Activated CD8-positive, alpha-beta memory T cell treated with anti-CD3 and anti-CD28 coated beads, Interleukin-2, amount 50 U/mL, for 1 hour (primary cell): ENCODE results near the gene VRK1.
"Not testable (repeated sequence)": the region's sequence is repeated elsewhere in the genome, so short reads cannot be mapped to it uniquely, and the experiment has no call there.

Experiments used
- DNase-seq: peaks from one replicate; pipeline ENCODE4 v3.0.0-alpha.2; 2020; ENCODE audit errors: extremely low read depth

Gene VRK1

DNA sequence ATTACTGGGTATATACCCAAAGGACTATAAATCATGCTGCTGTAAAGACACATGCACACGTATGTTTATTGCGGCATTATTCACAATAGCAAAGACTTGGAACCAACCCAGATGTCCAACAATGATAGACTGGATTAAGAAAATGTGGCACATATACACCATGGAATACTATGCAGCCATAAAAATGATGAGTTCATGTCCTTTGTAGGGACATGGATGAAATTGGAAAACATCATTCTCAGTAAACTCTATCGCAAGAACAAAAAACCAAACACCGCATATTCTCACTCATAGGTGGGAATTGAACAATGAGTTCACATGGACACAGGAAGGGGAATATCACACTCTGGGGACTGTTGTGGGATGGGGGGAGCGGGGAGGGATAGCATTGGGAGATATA is 86.8 kb downstream of the VRK1 start:
- not testable (repeated sequence) for DNase-seq

DNA sequence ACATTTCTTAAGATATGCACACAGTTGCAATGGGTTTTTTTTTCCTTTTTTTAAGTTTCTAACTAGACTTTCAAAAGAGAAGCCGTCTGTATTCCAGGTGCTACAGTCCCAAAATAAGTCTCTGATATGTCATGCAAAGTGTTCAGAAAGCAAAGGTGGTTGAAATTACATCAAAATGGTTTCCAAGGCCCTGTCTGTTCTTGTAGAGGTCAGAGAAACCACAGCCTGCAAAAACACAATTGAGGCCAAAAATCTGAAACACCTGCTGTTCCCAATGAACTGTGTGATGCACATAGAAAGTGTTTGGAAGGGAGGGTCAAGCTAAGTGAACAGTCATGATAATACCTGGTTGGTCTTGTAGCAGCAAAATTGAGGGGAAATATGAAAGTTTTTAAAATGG is 91.0 kb downstream of the VRK1 start:
- no peak for DNase-seq

DNA sequence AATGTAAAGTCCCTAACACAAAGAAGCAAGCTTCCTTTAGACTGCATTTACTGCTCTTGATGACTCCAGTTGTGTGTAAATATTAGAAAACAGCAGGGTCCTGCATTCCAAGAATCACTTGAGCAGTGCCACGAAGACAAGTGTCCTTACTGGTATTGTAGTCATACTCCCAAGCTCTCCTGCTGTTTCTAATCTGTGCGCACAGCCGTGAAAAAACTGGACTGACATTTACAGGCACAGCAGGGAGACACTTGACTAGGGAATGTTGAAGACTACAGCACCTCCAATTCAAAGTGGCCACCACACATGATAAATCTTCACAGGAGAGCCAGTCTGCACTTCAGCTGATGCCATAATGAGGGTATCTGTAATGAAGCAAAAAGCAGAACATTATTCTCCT is 91.4 kb downstream of the VRK1 start:
- DNase-seq, result no peak

DNA sequence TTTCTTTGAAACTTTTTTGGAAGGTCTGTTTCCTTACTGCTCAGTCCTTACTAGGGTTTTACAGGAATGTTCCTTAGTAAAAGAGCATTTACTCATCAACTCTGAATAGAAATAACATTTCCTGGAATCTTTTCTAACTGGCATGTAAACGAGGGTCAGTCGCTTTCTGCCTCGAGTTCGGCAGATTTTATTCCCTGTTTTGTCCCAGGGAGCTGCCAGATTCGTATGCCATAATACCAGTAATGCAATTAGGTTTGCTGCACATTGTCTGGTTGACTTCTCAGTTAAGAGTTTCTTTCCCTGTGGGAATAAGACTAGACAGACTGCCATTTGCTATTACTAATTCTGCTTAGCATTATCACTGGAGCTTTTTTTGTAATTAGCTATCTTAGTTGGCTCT is 91.9 kb downstream of the VRK1 start:
- DNase-seq, result no peak

DNA sequence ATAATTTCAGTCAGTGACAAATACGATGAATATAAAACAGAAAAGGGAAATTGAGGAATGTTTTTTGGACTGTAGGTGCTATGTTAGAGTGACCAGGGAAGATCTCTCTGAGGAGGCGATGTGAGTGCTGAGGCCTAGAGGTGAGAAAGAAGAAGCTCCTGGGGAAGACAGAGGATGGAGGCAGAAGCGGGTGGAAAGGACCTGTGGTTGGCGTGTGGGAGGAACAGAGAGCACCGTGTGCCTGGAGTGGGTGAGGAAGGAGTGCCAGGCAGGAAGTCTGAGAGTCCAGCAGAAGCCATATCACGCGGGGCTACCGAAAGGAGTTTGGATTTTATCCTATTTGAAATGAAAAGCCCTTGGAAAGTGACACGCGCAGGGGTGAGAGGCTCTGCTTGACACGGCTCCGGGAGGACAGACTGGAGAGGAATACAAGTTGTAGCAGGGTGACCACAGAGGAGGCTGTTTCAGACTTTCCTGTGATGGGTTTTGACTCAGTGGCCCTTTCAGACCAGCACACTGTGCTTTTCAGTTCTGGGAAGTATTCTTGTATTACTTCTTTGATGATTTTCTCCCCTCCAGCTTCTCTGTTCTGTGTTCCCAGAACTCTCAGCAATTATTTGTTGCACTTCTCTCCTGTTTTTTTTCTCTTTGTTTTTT is 96.9 kb downstream of the VRK1 start:
- no peak for DNase-seq

DNA sequence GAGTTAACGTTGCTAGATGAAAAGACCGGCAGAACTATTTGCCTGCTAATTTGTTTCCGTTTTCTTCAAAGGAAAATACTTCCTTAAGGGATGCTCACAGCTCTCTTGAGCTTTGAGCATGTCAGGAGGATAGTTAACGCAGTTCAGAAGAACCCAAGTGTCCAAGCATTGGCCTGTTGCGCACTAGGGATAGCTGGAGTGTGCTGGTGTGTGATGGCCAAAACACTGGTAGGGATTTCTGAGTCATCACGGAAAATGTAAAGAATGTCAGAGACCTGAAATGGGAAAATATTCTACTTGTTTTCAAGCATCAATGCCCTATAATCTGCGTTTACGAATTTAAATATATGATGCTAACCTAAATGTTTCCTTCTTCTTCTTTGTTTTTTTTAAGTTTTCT is 97.8 kb downstream of the VRK1 start:
- DNase-seq, result no peak

DNA sequence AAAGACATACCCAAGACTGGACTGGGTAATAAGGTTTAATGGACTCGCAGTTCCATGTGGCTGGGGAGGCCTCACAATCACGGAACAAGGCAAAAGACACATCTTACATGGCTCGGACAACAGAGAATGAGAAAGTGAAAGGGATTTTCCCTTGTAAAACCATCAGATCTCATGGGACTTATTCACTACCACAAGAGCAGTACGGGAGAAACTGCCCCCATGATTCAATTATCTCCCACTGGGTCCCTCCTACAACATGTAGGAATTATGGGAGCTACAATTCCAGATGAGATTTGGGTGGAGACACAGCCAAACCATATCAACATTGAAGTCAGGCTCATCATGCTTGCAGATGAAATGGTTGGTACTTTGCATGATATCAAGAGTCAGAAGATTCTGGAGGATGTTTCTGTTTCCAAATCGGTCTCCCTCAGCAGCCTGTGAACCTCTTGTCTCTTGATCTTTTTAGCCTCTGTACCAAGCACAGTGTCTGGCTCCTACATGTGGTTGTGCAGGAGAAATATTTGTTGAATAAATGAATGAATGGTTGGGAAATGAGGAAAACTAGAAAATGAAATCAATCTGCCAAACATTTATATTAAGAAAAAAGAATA is 98.6 kb downstream of the VRK1 start:
- DNase-seq, result no peak

DNA sequence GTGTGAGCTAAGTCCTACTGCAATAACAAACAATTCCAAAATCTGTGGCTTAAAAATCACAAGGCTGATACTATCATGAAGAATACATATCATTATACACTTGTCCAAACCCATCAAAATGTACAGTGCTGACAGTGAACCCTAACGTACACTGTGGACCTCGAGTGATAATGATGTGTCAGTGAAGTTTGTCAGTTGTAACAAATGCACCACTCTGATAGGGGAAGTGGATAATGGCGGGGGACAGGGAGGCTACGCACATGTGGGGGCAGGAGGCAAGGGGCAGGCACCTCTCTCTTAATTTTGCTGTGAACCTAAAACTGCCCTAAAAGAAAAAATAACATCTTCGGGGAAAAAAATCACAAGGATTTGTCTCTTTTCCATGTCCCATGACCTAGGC is 100.0 kb downstream of the VRK1 start:
- DNase-seq, result no peak

DNA sequence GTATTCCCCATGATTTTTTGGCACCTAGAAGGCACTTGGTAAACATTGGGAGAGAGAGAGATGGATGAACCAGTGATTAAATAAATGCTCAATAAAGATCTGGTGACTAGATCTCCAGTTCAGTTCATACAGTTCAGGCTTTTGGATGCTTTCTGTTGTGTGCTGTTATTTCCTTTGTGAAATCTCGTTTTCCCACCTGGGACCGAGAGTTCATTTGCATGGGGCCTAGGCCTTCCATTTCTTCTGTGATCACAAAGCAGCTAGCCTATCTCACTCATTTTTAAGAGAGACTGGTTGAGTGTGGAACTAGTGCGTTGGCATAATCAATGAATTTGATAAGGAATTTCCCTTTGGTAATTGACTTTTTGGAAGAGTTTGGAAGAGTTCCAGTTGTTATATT is 104.0 kb downstream of the VRK1 start:
- DNase-seq, result no peak

DNA sequence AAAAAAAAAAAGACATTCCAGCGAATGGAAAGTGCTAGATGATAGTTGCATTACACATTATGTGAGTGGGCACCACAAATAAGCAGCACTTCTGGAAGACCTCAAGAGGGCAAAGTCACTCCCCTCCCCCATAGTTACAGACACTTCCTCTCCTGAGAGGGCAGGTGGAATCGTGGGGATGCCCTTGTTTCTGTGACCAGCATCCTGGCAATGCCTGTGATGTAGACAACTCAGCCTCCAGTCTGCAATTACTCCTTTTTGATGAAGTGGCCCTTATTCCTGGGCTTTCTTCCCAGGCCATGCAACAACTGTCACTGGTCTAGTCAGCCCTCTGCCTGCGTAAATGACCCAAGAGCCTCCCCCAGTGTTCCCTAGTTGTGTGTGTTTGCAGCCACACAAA is 104.8 kb downstream of the VRK1 start:
- no peak for DNase-seq

DNA sequence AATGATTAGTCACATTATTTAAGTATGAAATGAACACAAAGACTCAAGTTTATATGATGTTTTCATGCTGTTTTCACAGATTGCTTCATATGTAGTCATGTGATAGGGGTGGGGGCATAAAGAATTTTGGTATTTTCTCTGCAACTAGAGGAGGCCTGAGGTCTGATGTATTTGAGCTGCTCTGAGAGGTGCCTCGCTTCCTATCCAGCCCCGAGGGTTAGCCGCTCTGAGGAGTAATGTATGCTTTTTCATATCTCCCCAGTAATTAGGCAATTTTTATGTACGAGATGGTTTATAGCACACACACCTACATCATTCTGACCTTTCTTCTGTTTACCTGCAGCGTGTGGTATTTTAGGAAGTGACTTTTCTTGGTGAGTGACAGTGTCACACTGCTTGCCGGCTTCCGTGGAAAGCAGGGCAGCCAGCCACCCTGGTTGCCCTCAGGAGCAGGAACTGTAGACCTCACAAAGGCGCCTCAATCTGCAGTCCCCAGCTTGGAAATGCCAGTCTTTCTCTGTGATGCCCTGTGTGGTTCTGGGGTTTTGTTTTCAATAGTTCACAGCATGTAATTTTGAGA is 106.4 kb downstream of the VRK1 start:
- DNase-seq, result no peak

DNA sequence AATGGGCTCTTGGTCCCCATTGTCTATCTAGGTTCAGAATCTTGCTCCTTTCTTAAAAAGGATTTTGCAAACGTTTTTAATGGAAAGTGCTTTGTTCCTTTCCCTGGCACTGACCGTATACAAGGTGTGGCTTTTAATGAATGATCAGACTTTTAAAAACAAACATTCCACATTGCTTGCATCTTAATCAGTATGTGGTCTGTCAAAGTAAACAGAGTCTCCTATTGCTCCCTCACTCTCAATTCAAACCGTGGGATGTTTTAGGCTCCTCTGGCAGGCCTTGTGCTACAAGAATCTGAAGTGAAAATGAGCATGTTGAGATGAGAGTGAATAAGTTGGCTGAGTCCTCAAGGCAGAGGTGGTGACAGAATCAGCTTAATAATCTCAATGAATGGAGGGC is 107.0 kb downstream of the VRK1 start:
- no peak for DNase-seq

DNA sequence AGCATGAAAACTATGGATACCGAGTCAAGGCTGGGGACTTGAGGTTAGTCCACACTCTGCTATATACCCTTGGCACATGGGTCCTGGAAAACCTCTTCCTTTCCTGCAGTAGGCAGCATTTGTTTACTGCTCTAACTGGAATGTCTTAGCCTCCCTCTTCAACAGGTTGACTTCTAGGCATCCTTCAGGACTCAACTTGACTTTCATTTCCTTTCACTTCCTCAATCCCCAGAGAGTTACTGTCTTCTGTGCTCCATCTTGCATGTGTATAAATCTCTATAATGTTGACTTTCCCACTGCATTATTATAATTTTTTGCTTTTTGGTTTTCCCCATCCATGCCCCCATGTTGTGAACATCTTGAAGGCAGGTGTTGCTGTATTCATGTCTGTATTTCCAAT is 107.9 kb downstream of the VRK1 start:
- DNase-seq, result no peak

DNA sequence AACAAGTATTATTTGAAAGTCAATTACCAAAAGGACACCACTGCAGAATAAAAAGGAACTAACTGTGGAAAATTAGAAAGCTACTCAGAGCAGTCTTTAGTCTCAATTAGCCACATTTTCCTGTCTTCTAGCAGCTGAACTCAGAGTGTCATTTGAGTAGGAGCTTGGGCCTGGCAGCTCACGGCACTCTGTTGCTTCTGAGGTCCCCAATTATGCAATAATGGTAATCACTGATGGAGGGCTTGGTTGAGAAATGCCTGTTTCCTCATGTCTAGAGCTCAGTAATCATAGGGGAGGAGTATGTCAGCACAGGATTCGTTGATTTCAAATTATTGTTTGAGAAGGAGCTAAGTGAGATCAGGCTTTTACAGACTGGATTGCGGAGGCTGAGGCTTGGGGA is 108.6 kb downstream of the VRK1 start:
- no peak for DNase-seq

DNA sequence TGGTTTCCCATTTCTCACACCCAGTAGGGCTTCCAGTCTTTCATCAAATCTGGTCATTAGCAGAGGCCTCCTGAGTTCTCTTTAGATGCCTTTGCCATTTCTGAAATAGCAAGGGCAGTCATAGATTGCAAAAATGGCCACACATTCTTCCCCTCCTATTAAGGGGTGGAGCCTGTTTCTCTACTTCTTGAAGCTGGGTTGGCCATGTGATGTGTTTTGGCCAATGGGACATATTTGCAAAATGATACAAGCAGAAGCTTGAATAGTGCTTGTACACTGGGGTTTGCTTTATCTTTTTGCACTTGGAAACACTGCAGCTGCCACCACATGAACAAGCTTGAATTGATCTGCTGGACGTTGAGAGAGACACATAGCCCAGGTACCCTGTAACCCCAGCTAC is 109.3 kb downstream of the VRK1 start:
- DNase-seq, result no peak

DNA sequence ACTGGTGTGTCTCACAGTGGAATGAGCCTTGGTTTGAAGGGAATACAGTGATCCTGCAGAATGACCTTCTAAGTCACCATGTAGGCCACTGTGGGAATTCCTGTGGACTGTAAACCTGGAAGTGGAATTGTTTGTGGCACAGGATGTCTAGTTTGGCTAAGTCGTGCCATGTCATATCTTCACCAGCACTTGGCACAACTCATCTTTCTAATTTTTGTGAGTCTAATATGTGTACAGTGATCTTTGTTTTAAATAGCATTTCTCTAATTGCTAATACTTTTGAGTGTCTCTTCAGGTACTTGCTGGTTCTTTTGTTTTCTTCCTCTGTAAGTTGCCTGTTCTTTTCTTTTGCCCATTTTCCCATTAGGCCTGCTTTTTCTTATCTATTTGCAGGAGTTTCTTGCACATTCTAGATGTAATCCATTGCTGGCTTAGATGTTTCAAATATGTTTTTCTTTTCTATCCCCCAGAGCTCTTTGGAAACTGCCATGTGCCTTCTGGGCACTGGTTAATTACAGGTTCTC is 112.7 kb downstream of the VRK1 start:
- DNase-seq, result no peak

DNA sequence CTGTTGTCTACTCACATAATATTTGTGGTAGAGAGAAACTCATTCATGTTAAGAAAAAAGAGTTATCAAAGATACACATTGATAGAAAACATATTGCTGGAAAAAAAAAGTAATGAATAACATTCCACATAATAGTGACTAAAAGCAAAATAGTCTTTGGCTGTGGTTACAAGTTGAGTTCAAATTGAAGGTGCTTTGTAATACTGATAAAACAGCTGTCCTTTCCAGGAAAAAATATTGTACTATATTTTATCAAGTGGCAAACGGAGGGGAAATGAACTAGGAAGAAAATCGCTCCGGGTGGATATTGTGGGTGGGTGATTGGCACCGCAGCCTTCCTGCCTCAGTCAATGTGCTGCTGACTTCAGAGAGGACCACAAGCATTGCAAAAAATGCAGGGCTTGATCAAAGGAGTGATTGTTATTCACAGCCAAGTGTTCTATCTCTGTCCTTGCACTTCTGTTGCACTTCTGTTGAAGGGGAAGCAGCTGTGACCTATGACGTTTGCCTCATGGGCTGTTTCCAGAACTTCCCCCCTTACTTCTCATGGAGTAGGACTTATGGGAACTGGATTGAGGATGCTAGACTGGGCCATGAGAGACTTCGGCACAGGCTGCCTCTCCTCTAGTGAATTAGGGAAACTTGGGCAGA is 114.4 kb downstream of the VRK1 start:
- DNase-seq, result no peak

DNA sequence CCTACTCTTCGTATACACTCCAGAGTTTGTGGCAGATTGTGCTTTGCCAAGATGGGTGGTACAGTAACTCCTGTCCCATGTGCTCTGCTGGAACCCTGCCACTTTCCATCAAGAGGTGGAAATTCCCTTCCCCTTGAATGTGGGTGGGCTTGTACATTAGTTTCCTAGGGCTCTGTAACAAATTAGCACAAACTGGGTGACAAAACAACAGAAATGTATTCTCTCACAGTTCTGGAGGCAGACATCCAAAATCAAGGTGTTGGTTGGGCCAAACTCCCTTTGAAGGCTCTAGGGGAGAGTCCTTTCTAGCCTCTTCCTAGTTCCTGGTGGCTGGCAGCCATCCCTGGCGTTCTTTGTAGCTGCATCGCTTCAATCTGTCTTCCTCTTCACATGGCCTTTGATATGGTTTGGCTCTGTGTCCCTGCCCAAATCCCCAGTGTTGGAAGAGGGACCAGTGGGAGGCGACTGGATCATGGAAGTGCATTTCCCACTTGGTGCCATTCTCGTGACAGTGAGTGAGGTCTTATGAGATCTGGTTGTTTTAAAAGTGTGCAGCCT is 117.5 kb downstream of the VRK1 start:
- DNase-seq, result no peak

DNA sequence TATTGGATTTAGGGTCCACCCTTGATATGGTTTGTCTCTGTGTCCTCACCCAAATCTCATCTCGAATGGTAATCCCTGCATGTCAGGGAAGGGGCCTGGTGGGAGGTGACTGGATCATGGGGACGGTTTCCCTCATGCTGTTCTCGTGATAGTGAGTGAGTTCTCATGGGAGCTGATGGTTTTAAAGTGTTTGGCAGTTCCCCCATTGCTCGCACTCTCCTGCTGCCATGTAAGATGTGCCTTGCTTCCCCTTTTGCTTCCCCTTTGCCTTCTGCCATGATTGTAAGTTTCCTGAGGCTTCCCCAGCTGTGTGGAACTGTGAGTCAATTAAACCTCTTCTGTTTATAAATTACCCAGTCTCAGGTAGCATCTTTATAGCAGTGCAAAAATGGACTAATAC is 118.3 kb downstream of the VRK1 start:
- DNase-seq, result no peak

DNA sequence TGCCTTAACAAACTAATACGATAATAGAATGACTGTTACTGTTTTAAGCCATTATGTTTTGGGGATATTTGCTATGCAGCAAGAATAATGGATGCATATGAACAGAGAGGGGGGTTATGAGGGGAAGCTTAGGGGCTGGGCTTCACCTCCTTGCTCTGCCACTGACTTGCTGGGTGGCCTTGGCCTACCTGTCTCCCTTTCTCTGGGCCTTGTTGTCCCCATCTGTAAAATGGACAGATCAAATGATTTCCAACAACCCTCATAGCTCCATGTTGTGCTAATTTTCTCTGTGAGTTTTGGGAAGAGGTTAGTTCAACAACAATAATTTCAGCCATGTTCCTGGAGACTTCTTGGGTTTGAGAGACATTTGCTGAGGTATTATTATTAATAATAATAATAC is 119.6 kb downstream of the VRK1 start:
- DNase-seq, result no peak

DNA sequence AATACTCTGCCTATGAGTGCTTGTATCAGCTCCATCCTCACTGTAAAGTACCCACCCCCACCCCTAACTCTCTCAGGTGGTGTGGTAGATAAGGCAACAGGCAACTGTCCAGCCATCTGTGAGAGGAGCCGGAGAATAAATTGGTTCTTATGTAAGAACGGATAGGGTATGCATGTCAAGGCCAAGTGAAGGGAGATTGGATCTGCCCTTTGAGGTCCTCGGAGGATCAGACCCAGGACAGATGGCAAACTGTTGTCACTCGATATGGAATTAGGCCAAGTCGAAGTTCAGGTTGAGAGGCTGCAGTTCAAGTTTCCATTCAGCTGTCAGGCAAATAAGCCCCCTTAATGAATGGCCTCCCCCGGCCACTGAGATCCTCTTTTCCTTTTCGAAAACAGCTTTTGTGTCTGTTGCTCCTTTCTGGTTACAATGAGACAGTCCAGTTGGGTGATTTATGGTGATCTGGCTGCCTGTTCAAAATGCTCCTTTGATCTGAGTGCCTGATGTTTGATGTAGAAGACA is 120.3 kb downstream of the VRK1 start:
- no peak for DNase-seq

DNA sequence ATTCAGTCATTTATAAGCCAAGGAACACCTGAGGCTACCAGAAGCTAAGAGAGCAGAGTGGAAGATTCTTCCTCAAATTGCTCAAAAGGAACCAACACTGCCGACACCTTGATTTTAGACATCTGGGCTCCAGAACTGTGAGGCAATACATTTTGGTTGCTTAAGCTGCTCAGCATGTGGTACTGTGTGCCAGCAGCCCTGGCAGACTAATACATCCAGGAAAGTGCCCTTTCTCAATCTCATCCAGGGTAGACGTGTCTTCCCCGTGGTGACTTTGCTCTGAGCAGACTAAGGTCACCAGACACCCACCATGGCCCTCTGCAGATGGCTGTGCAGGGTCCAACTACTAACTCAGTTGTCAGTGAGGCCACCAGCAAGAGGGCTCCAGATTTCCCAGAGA is 122.8 kb downstream of the VRK1 start:
- DNase-seq, result no peak
